ENCODE results near the gene RPS19.

Gene RPS19

DNA sequence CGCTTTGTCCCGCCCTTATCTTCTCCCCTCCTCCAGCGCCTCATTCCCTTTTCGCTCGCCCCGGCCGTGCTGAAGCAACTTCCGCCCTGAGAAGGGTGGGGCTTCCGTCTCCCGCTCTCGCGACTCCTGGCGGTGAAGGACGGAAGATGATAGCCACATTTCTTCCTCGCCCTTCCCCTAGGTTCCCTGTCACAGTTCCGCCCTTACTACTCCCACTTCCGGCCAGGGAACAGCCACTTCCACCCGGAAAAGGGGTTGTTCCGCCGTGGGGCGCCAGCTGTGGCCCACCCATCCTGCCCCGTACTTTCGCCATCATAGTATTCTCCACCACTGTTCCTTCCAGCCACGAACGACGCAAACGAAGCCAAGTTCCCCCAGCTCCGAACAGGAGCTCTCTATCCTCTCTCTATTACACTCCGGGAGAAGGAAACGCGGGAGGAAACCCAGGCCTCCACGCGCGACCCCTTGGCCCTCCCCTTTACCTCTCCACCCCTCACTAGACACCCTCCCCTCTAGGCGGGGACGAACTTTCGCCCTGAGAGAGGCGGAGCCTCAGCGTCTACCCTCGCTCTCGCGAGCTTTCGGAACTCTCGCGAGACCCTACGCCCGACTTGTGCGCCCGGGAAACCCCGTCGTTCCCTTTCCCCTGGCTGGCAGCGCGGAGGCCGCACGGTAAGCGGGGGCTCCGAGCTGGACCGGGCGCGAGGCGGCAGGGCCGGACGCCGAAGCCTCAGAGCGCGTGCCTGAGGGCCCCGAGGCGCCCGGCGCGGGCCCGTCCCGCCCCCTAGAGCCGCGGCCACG, at the start of gene RPS19:
RPS19 (plus strand) TSS at position 638 of the 801 bp plus-strand sequence. CDS start 520 bp downstream, outside the sequence.
- Histone ChIP-seq H3K9me3 (ENCODE audit: control insufficient read depth, insufficient read depth, low read length) (no peaks in the 10 kb centered on the region), H3K36me3 (ENCODE audit: control insufficient read depth, low read length) (peaks cover 47% of the 10 kb centered on the region), H3K27me3 (ENCODE audit: control insufficient read depth, low read length) (no peaks in the 10 kb centered on the region), H3K27ac (ENCODE audit: low read depth, low read length) (peak within 1 kb of the TSS; percentile 81), H3K4me2 (ENCODE audit: low read length) (peak within 1 kb of the TSS; percentile 88), H3K79me2 (ENCODE audit: control insufficient read depth, low read length) (peaks cover 48% of the 10 kb centered on the region), H3K9me2 (replicated peaks; ENCODE audit: control insufficient read depth, low read length) (no peaks in the 10 kb centered on the region), H4K20me1 (ENCODE audit: control insufficient read depth, insufficient read depth, low read depth, low read length) (peaks cover 37% of the 10 kb centered on the region), H3K4me1 (ENCODE audit: control insufficient read depth, low read length) (peaks cover 61% of the 10 kb centered on the region), H3F3A (ENCODE audit: control insufficient read depth, insufficient read depth) (peaks cover 41% of the 10 kb centered on the region), H3K4me3 (ENCODE audit: low read length) (peak within 1 kb of the TSS; percentile 87)
- TF ChIP-seq CTCF (IDR thresholded peaks at IDR 0.05; ENCODE audit: low read depth, low read length, poor library complexity, severe bottlenecking) (peak; percentile 58), EZH2phosphoT487 (IDR thresholded peaks at IDR 0.05; ENCODE audit: borderline replicate concordance, low read length) (no peak)

DNA sequence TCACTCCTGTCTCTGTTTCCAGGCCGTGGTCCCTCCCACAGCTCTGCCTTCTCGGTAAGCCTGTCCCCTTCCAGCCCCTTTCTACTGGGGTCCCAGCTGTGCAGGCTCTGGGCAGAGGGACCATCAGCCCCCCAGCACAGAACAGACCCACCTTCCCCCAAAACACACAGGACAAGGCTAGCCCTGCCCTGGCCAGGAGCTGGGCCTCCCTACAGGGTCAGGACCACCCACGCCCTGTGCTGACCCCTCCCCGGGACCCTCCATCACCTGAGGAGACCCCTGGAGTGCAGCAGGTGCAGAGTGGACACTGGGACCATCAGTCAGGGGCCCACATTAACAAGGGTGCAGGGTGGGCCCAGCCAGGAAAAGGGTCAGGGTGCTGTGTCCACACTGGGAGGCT, 49.8 kb upstream of the RPS19 start:
- Histone ChIP-seq H3K4me3 (ENCODE audit: low read length) (no peak overlapping the region), H3K79me2 (ENCODE audit: control insufficient read depth, low read length) (no peaks in the 10 kb centered on the region), H3F3A (ENCODE audit: control insufficient read depth, insufficient read depth) (0 out of 2 replicates have a peak, but pooled peaks cover 2% of the 10 kb centered on the region), H4K20me1 (ENCODE audit: control insufficient read depth, insufficient read depth, low read depth, low read length) (no peaks in the 10 kb centered on the region), H3K27ac (ENCODE audit: low read depth, low read length) (no peak overlapping the region), H3K9me2 (replicated peaks; ENCODE audit: control insufficient read depth, low read length) (no peaks in the 10 kb centered on the region), H3K27me3 (ENCODE audit: control insufficient read depth, low read length) (no peaks in the 10 kb centered on the region), H3K4me1 (ENCODE audit: control insufficient read depth, low read length) (peaks cover 17% of the 10 kb centered on the region), H3K9me3 (ENCODE audit: control insufficient read depth, insufficient read depth, low read length) (no peaks in the 10 kb centered on the region), H3K4me2 (ENCODE audit: low read length) (no peak overlapping the region), H3K36me3 (ENCODE audit: control insufficient read depth, low read length) (no peaks in the 10 kb centered on the region)
- TF ChIP-seq CTCF (IDR thresholded peaks at IDR 0.05; ENCODE audit: low read depth, low read length, poor library complexity, severe bottlenecking) (no peak), EZH2phosphoT487 (IDR thresholded peaks at IDR 0.05; ENCODE audit: borderline replicate concordance, low read length) (no peak)

DNA sequence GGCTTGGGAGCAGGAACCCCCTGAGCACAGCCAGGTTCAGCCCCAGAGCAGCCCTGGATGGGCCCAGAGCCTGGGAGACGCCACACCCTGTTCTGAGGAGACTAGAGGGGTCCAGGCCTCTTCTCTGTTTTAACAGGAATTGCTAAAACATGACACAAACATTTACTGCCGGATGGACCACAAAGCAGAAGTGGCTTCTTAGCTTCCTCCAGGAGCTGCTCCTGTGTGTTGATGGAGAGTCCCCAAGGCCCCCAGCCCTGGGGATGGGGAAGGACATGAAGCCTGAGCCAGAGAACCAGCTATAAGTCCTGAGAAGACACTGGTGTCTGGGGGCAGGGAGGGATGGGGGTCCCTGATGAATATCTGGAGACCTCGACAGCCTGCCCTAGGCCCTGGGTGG, 49.0 kb upstream of the RPS19 start:
- H3K4me2 ChIP-seq (ENCODE audit: low read length): no peak overlapping the region

More for the DNA sequence above, 49.0 kb upstream of the RPS19 start:
- H3K36me3 ChIP-seq (ENCODE audit: control insufficient read depth, low read length): no peaks in the 10 kb centered on the region
- 0 out of 2 replicates have a peak, but pooled peaks cover 2% of the 10 kb centered on the region for H3F3A ChIP-seq (ENCODE audit: control insufficient read depth, insufficient read depth)
- H3K27ac ChIP-seq (ENCODE audit: low read depth, low read length): no peak overlapping the region
- no peaks in the 10 kb centered on the region for H3K27me3 ChIP-seq (ENCODE audit: control insufficient read depth, low read length)
- no peak overlapping the region for H3K4me3 ChIP-seq (ENCODE audit: low read length)
- no peaks in the 10 kb centered on the region for H3K9me2 ChIP-seq (replicated peaks; ENCODE audit: control insufficient read depth, low read length)
- no peaks in the 10 kb centered on the region for H3K9me3 ChIP-seq (ENCODE audit: control insufficient read depth, insufficient read depth, low read length)
- H3K4me1 ChIP-seq (ENCODE audit: control insufficient read depth, low read length): peaks cover 11% of the 10 kb centered on the region
- no peak for TF ChIP-seq CTCF (IDR thresholded peaks at IDR 0.05; ENCODE audit: low read depth, low read length, poor library complexity, severe bottlenecking)
- TF ChIP-seq EZH2phosphoT487 (IDR thresholded peaks at IDR 0.05; ENCODE audit: borderline replicate concordance, low read length): no peak
- no peaks in the 10 kb centered on the region for H3K79me2 ChIP-seq (ENCODE audit: control insufficient read depth, low read length)
- no peaks in the 10 kb centered on the region for H4K20me1 ChIP-seq (ENCODE audit: control insufficient read depth, insufficient read depth, low read depth, low read length)

Measured in DOHH2 (cell line).